ENCODE results near the gene HOXA13.

DNA sequence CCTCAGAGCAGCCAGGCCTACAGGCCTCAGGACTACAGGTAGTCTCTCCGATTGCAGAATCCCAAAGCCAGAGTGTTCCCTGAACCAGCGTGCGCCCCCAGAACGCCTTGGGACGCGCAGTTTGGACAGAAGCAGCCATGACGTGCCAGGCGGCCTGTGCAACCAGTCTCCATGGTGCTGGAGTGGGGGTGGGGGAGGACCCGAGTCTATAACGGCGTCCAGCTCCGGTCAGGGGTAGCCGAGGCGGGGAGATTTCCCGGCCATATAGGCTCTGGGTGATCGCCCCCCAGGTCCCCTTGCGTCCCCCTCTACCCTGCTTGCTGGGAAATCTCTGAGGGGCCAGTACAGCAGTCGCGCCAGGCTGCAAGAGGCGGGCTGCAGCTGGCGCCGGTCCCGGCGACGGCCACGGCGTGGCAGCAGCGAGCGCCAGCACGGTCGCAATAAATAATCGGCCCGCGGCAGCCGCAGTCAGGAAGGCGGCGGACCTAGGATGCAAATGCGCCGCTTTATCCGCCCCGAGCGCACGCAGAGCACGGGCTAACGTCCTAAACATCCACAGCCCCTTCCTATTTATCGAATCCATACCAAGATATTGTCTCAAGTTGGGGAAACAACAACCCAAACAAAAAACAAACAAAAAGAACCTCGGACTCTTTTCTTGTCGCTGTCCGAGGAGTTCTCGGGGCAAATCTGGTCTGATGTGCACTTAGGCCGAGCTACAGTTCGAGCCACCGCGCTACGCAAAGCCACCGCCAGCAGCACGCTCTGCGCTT is 49.1 kb downstream of the HOXA13 start:
- TF ChIP-seq, protein P1, sequence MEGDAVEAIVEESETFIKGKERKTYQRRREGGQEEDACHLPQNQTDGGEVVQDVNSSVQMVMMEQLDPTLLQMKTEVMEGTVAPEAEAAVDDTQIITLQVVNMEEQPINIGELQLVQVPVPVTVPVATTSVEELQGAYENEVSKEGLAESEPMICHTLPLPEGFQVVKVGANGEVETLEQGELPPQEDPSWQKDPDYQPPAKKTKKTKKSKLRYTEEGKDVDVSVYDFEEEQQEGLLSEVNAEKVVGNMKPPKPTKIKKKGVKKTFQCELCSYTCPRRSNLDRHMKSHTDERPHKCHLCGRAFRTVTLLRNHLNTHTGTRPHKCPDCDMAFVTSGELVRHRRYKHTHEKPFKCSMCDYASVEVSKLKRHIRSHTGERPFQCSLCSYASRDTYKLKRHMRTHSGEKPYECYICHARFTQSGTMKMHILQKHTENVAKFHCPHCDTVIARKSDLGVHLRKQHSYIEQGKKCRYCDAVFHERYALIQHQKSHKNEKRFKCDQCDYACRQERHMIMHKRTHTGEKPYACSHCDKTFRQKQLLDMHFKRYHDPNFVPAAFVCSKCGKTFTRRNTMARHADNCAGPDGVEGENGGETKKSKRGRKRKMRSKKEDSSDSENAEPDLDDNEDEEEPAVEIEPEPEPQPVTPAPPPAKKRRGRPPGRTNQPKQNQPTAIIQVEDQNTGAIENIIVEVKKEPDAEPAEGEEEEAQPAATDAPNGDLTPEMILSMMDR (IDR thresholded peaks at IDR 0.05) = peak in 5 of 7 experiments; percentile 33 to 86 (median 78)
- no peak for TF ChIP-seq POLR2A (IDR thresholded peaks at IDR 0.05)

Measured in stomach (tissue), 4 donors.